ENCODE results near the gene STAM. TPM values are rescaled to one million over a fixed set of nuclear protein-coding genes. Genes with fewer than 3 reads are reported as not detected.
A peak's percentile ranks its signal among the peaks of the same experiment; 100 is the strongest.

STAM gene
- total and polyA plus RNA-seq, 10 donors: 5.6 to 28.6 (median 20.3) TPM

DNA sequence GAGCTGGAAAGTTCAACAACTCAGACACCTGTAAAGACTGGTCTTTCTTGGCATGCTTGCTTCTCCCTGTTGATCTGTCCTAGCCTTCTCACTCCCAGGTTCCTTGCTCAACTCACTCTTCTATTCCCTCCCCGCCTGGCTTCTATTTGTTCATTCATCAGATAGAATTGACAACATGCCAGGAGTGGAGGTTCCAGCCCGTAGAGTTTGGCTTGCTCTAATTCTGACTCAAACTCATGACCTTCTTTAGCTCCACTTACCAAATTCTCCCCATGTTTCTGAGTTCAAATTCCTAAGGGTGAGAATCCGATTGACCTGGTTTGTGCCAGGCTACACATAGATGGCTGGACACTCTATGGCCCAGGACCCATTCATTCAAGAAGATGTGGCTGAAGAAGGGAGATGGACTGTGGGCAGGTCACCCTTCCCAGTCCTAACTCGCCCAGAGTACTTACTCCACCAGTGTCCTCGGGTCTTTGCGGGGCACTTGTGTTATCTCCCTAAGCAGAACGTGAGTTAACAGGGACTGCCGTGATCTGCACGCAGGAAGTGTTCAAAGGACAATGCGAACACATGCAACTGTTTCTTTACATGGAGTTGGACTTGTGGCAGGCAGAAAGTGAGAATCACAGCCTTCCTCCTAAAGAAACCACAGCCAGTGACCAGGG lies 104.1 kb downstream of the STAM start:
- H3K27me3 ChIP-seq (replicated peaks in 1 of 7): no peaks in the 10 kb centered on the region
- no peak overlapping the region for H3K4me3 ChIP-seq
- no peaks in the 10 kb centered on the region for H3K9me3 ChIP-seq
- 88 to 93% (median 90%) methylated on average over 9 to 10 of the region's 10 CpGs for WGBS, 5 donors
- no peaks in the 10 kb centered on the region for H3K36me3 ChIP-seq
- intact Hi-C loops (cut with DNase I; ENCODE audit: low total_unique reads): loop anchor here (10.0 kb wide), 1 partner anchor 87 kb away; no protein-coding TSS in a partner anchor
- TF ChIP-seq, protein P1, sequence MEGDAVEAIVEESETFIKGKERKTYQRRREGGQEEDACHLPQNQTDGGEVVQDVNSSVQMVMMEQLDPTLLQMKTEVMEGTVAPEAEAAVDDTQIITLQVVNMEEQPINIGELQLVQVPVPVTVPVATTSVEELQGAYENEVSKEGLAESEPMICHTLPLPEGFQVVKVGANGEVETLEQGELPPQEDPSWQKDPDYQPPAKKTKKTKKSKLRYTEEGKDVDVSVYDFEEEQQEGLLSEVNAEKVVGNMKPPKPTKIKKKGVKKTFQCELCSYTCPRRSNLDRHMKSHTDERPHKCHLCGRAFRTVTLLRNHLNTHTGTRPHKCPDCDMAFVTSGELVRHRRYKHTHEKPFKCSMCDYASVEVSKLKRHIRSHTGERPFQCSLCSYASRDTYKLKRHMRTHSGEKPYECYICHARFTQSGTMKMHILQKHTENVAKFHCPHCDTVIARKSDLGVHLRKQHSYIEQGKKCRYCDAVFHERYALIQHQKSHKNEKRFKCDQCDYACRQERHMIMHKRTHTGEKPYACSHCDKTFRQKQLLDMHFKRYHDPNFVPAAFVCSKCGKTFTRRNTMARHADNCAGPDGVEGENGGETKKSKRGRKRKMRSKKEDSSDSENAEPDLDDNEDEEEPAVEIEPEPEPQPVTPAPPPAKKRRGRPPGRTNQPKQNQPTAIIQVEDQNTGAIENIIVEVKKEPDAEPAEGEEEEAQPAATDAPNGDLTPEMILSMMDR (IDR thresholded peaks at IDR 0.05 in 8 of 11, conservative IDR thresholded peaks at IDR 0.05 in 3 of 11): no peak
- no peak for TF ChIP-seq POLR2AphosphoS5 (IDR thresholded peaks at IDR 0.05)
- no peak for TF ChIP-seq POLR2A (IDR thresholded peaks at IDR 0.05)
- H3K27ac ChIP-seq: no peak overlapping the region
- DNase-seq: no peak
- peaks cover 5 to 26% (median 17%) of the 10 kb centered on the region in 6 donors for H3K4me1 ChIP-seq

DNA sequence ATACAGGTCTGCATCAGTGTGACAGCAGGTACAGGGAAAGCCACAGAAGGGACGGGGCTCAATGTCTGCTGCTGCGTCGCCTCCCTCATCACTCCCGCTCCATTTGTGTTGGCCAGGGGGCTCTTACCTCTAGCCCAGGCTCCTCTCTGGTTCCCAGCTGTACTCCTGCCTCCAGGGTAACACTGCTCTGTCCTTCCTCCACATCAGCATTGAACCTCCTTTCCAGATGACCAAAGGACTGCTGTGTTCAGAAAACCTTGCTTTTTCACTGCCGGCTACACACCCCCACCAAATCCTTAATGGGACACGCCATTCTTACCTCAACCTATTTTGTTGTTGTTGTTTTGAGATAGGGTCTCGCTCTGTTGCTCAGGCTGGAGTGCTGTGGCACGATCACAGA lies 105.9 kb downstream of the STAM start:
- no peak for TF ChIP-seq POLR2A (IDR thresholded peaks at IDR 0.05)
- Histone ChIP-seq H3K4me3 (no peak overlapping the region), H3K9me3 (no peaks in the 10 kb centered on the region), H3K4me1 (peaks cover 0 to 7% (median 0%) of the 10 kb centered on the region in 6 donors), H3K27ac (no peak overlapping the region), H3K27me3 (replicated peaks in 1 of 7) (no peaks in the 10 kb centered on the region), H3K36me3 (no peaks in the 10 kb centered on the region)
- no peak for DNase-seq
- intact Hi-C loops (cut with DNase I; ENCODE audit: low total_unique reads): loop anchor here (10.0 kb wide), 1 partner anchor 85 kb away; no protein-coding TSS in a partner anchor
- WGBS, 5 donors: 86 to 99% (median 93%) methylated on average over 8 of the region's 8 CpGs

DNA sequence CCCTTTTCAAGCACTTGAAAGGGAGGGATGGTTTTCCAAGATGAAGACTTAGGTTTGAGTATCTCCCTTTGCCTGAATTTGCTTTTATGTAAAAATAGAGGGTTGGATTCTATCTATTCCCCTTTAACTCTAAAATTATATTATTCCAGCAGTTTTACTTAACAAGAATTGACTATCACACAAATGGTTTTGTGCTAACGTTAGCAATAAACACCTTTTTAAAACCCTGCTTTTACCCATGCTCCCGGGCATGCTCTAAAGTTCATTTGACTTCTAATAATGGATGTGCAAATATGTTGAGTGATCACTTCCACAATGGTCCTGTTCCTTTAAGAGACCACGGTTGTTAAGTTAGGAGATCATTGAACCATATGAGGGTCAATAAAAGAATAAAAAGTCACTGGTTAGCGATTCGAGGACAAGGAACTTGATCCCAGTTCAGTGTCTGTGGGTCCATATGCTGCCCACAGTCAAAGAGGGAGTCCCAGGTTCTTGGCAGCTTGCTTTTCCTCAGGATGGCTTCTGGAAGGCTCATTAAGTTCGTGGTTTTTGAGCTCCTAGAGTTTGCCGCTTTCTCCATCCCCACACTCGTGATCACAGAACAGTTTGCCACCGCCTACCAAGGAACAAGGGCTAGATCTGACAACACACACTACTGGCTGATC lies 108.0 kb downstream of the STAM start, which contains the start of gene TMEM236:
Gene TMEM236 (plus strand): TSS at position 421 of the 665 bp plus-strand sequence. CDS start 95 bp downstream, at position 516.
- Histone ChIP-seq H3K27ac (no peak within 1 kb of the TSS), H3K4me1 (peaks cover 0 to 6% (median 3%) of the 10 kb centered on the region in 6 donors), H3K36me3 (no peaks in the 10 kb centered on the region), H3K4me3 (no peak within 1 kb of the TSS), H3K9me3 (no peaks in the 10 kb centered on the region), H3K27me3 (replicated peaks in 1 of 7) (no peaks in the 10 kb centered on the region)
- no peak for TF ChIP-seq POLR2A (IDR thresholded peaks at IDR 0.05)
- TF ChIP-seq POLR2AphosphoS5 (IDR thresholded peaks at IDR 0.05): no peak
- intact Hi-C loops (cut with DNase I; ENCODE audit: low total_unique reads): no loop called here
- DNase-seq: no peak
- 78 to 86% (median 85%) methylated on average over 9 of the region's 9 CpGs for WGBS, 5 donors

DNA sequence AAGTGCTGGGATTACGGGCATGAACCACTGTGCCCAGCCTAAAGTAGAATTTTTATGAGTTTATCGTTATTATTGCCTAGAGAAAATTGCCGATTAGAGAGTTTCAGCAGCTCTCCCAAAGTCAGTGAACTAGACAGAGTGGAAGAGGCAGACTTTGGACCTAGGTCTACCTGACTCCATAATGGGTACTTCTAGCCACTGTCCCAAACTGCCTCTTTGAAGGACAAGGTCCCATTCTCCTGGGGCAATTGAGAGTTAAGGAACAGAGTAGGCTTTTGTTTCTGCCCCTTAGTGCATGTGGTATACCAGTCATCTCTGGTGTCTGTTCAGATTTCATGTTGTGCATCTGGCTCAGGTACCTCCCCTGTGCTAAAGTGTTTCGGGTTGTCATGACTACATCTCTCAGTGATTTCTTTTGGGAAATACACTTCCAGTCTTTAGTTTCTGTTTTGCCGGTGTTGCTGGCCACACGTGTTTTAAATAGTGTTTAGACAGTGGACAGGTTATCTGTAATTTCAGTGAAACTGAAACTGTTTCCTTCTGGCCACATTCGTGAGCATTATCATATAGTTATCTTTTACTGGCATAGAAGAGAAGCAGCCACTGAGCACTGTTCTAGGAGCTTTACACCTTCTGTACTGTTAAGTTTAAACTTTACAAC lies 112.7 kb downstream of the STAM start:
- Histone ChIP-seq H3K27me3 (replicated peaks in 1 of 7) (no peaks in the 10 kb centered on the region), H3K36me3 (no peaks in the 10 kb centered on the region), H3K9me3 (no peaks in the 10 kb centered on the region), H3K4me3 (no peak overlapping the region), H3K4me1 (peaks cover 0 to 15% (median 11%) of the 10 kb centered on the region in 6 donors), H3K27ac (peak overlapping the region in 7 of 8 donors; percentile 5 to 67 (median 46))
- intact Hi-C loops (cut with DNase I; ENCODE audit: low total_unique reads): no loop called here
- no peak for DNase-seq
- 49 to 57% (median 51%) methylated on average over 7 of the region's 7 CpGs for WGBS, 5 donors
- TF ChIP-seq, protein P1 (IDR thresholded peaks at IDR 0.05 in 8 of 11, conservative IDR thresholded peaks at IDR 0.05 in 3 of 11): no peak
- TF ChIP-seq POLR2AphosphoS5 (IDR thresholded peaks at IDR 0.05) (no peak), POLR2A (IDR thresholded peaks at IDR 0.05) (no peak)

All from spleen (tissue), 11 donors.